GM12891 (cell line): ENCODE data around the gene ADCY3.
A peak's percentile ranks its signal among the peaks of the same experiment; 100 is the strongest.

ENCODE experiments used
- DNase-seq: peaks from one replicate; pipeline ENCODE4 v3.0.0; 2011; ENCODE audit warnings: low spot score; ENCODE audit not compliant: insufficient read length
- FAIRE-seq: peaks from 2 replicates; lab custom pipeline; 2011; peaks lifted over from hg19 to GRCh38; lab: Jason Lieb, UNC
- PAX5 ChIP-seq: IDR thresholded peaks from 2 replicates; pipeline ENCODE4 v1.6.1; 2011; ENCODE audit warnings: low read length, moderate library complexity, mild to moderate bottlenecking; ENCODE audit not compliant: insufficient read depth, severe bottlenecking
- POLR2A ChIP-seq: IDR thresholded peaks from 2 replicates; pipeline ENCODE4 v1.6.1; 2011; ENCODE audit warnings: low read depth, low read length, control low read depth
- POLR2AphosphoS5 ChIP-seq: IDR thresholded peaks from 2 replicates; pipeline ENCODE4 v1.6.1; 2011; ENCODE audit warnings: low read depth, low read length, control low read depth
- POU2F2 ChIP-seq: IDR thresholded peaks from 2 replicates; pipeline ENCODE4 v1.6.1; 2011; ENCODE audit warnings: low read depth, mild to moderate bottlenecking, control low read depth, low read length, moderate library complexity
- SPI1 ChIP-seq: IDR thresholded peaks from 2 replicates; pipeline ENCODE4 v1.6.1; 2011; ENCODE audit warnings: low read depth, low read length, control low read depth
- TAF1 ChIP-seq: IDR thresholded peaks from 2 replicates; pipeline ENCODE4 v1.6.1; 2011; ENCODE audit warnings: low read depth, low read length, control low read depth

Gene ADCY3

GRCh38 chr2:24918326-24919036 is 1.6 kb downstream of the ADCY3 start:
- DNase-seq (no peak), FAIRE-seq (no peak)
- no peak for TF ChIP-seq POLR2AphosphoS5
- TF ChIP-seq PAX5, result no peak
- no peak for TF ChIP-seq POU2F2
- no peak for TF ChIP-seq TAF1
- no peak for TF ChIP-seq SPI1
- TF ChIP-seq POLR2A, result no peak

- no peak for FAIRE-seq
- no peak for TF ChIP-seq POLR2AphosphoS5
- no peak for TF ChIP-seq SPI1
- TF ChIP-seq POLR2A, result no peak
- TF ChIP-seq PAX5, result no peak
- TF ChIP-seq POU2F2, result no peak
- TF ChIP-seq TAF1, result no peak
- DNase-seq, result no peak
Observed at GRCh38 chr2:24917731-24918325, 2.2 kb downstream of the ADCY3 start.

GRCh38 chr2:24917086-24917485 is 3.0 kb downstream of the ADCY3 start:
- TF ChIP-seq POLR2A (no peak), POLR2AphosphoS5 (no peak), PAX5 (no peak), TAF1 (no peak), POU2F2 (no peak), SPI1 (no peak)
- peak; percentile 91 for FAIRE-seq
- DNase-seq, result peak; percentile 41

GRCh38 chr2:24915796-24916195 is 4.2 kb downstream of the ADCY3 start:
- FAIRE-seq (no peak), DNase-seq (no peak)
- no peak for TF ChIP-seq POLR2AphosphoS5
- TF ChIP-seq TAF1, result no peak
- no peak for TF ChIP-seq POU2F2
- no peak for TF ChIP-seq SPI1
- TF ChIP-seq PAX5, result no peak
- TF ChIP-seq POLR2A, result no peak

- no peak for FAIRE-seq
- DNase-seq, result no peak
- no peak for TF ChIP-seq POU2F2
- TF ChIP-seq TAF1, result no peak
- TF ChIP-seq PAX5, result no peak
- no peak for TF ChIP-seq POLR2AphosphoS5
- no peak for TF ChIP-seq SPI1
- no peak for TF ChIP-seq POLR2A
Observed at GRCh38 chr2:24915175-24915574, 4.9 kb downstream of the ADCY3 start.

- TF ChIP-seq POLR2A, result no peak
- TF ChIP-seq TAF1, result no peak
- TF ChIP-seq POU2F2, result no peak
- TF ChIP-seq SPI1, result no peak
- TF ChIP-seq PAX5, result no peak
- no peak for TF ChIP-seq POLR2AphosphoS5
- no peak for DNase-seq
- no peak for FAIRE-seq
Observed at GRCh38 chr2:24914713-24915112, 5.3 kb downstream of the ADCY3 start.

DNA sequence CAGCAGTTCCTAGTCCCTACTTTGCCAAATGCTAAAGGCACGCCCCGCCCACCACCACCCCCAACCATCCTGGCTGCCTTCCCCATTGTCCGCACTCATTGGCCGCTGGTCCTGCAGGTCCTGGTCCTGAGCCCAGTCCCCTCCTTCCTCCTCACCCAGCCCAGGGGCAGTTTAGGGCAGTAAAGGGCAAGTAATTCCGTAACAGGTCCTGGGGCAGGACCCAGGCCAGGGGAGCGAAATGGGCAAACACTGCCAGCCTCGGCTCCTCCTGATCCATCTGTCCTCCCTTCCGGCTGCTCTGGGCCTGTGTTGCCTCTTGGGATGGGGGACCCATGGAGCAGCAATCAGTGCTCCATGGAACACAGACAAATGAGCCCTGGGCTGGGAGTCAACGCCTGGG is 6.1 kb downstream of the ADCY3 start:
- no peak for TF ChIP-seq PAX5
- no peak for TF ChIP-seq SPI1
- TF ChIP-seq TAF1, result no peak
- no peak for TF ChIP-seq POLR2A
- no peak for TF ChIP-seq POU2F2
- no peak for TF ChIP-seq POLR2AphosphoS5
- FAIRE-seq, result no peak
- no peak for DNase-seq

GRCh38 chr2:24912986-24913385 is 7.1 kb downstream of the ADCY3 start:
- TF ChIP-seq POLR2A (no peak), PAX5 (no peak), POLR2AphosphoS5 (no peak), SPI1 (no peak), TAF1 (no peak), POU2F2 (no peak)
- no peak for DNase-seq
- no peak for FAIRE-seq

DNA sequence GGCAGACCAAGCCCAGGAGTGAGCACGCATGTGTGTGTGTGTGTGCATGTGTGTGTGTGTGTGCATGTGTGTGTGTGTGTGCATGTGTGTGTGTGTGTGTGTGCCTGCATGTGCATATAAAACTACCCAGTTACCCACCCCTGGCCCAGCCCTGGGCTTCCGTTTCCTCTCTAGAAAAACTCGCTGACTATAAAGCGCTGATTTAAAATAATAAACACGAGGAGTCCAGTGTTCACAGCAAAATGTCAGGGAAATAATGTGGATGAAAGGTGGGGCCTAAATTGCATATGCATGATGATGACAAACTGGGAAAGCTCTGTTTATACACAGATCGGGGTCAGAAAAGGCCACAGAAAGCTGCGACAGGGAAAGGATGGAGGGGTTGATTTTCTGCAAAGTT is 7.5 kb downstream of the ADCY3 start:
- TF ChIP-seq TAF1 (no peak), SPI1 (no peak), PAX5 (no peak), POLR2A (no peak), POU2F2 (no peak), POLR2AphosphoS5 (no peak)
- DNase-seq (no peak), FAIRE-seq (no peak)
